A549 (cell line): ENCODE data around the gene OSCP1. TPM values are rescaled to one million over a fixed set of nuclear protein-coding genes. Genes with fewer than 3 reads are reported as not detected.

Source experiments
- ATAC-seq, 2 experiments: fragments of 200-7000 bp in 1 of 2; fragments of >200 bp in 1 of 2; cut with Nextera tagmentation in 1 of 2; cut with Tn5 transposase in 1 of 2; 3 replicates each; pipeline versions ENCODE4 v1.8.0 to v1.9.1; 2018 to 2020; ENCODE audit warnings: mild to moderate bottlenecking in 1 of 2, moderate library complexity in 1 of 2
- CTCF ChIA-PET: fragments of 300-600 bp; sonication (Branson Sonifier 250); formaldehyde crosslinking; extraction: SDS; loops from one replicate; lab custom pipeline; 2021; ENCODE audit warnings: antibody characterized with exemption, inconsistent platforms; lab: Yijun Ruan, JAX
- POLR2A ChIA-PET: fragments of 350-600 bp; formaldehyde crosslinking; extraction: SDS; loops from one replicate; lab custom pipeline; 2021; ENCODE audit warnings: antibody characterized with exemption, inconsistent platforms; lab: Yijun Ruan, JAX
- DNase-seq, 2 experiments: peaks; one replicate each; pipeline versions ENCODE4 v3.0.0 to v3.0.0-alpha.2; 2011 to 2016; ENCODE audit warnings: low read depth in 1 of 2, low spot score in 1 of 2
- FAIRE-seq: peaks from 2 replicates; lab custom pipeline; 2011; peaks lifted over from hg19 to GRCh38; lab: Jason Lieb, UNC
- H3K27ac ChIP-seq, 2 experiments: fragments of >200 bp; sonication (Bioruptor Twin); formaldehyde crosslinking; 3 replicates each; pipeline ENCODE4 v1.5.1; 2016 to 2017
- H3K4me1 ChIP-seq: fragments of >200 bp; sonication (Bioruptor Twin); formaldehyde crosslinking; 3 replicates; pipeline ENCODE4 v1.6.1; 2016
- H3K4me2 ChIP-seq: fragments of >200 bp; sonication (Bioruptor Twin); formaldehyde crosslinking; 3 replicates; pipeline ENCODE4 v1.6.1; 2016
- H3K4me3 ChIP-seq: fragments of >200 bp; sonication (Bioruptor Twin); formaldehyde crosslinking; 3 replicates; pipeline ENCODE4 v1.5.1; 2016
- H3K9me3 ChIP-seq: fragments of >200 bp; sonication (Bioruptor Twin); formaldehyde crosslinking; 3 replicates; pipeline ENCODE4 v1.6.1; 2016
- ATOH8 ChIP-seq: fragments of 250-450 bp; sonication (Bioruptor Pico); IDR thresholded peaks from 2 replicates; pipeline ENCODE4 v1.5.0; 2020; ENCODE audit warnings: low read depth, mild to moderate bottlenecking, moderate library complexity
- BHLHE40 ChIP-seq: IDR thresholded peaks from 2 replicates; pipeline ENCODE4 v1.6.1; 2012; ENCODE audit warnings: low read depth, low read length, inconsistent platforms
- CBX8 ChIP-seq: fragments of 200-600 bp; sonication (generic); IDR thresholded peaks from 2 replicates; pipeline ENCODE4 v1.6.1; 2016
- CTCF ChIP-seq: fragments of >200 bp; sonication (Bioruptor Twin); formaldehyde crosslinking; IDR thresholded peaks from 3 replicates; pipeline ENCODE4 v1.5.1; 2016
- EHMT2 ChIP-seq: fragments of 200-600 bp; sonication (generic); IDR thresholded peaks from 2 replicates; pipeline ENCODE4 v1.6.1; 2016; ENCODE audit warnings: antibody characterized with exemption, low read depth, mild to moderate bottlenecking, moderate library complexity
- EP300 ChIP-seq, 2 experiments: fragments of >200 bp; sonication (Bioruptor Twin); formaldehyde crosslinking; IDR thresholded peaks; 2 replicates in 1 of 2; 3 replicates in 1 of 2; pipeline ENCODE4 v1.6.1; 2016 to 2017
- FOSL2 ChIP-seq, 2 experiments: fragments of 450-650 bp in 1 of 2; fragments of >200 bp in 1 of 2; sonication (Bioruptor Twin) in 1 of 2; formaldehyde crosslinking; IDR thresholded peaks; 2 replicates each; pipeline versions ENCODE4 v1.5.0 to v1.6.1; 2016 to 2020; ENCODE audit warnings: mild to moderate bottlenecking in 1 of 2, moderate library complexity in 1 of 2
- FOXS1 ChIP-seq: fragments of 250-450 bp; sonication (Bioruptor Pico); IDR thresholded peaks from 2 replicates; pipeline ENCODE4 v1.5.0; 2020; ENCODE audit warnings: mild to moderate bottlenecking, moderate library complexity
- GATA3 ChIP-seq: IDR thresholded peaks from 2 replicates; pipeline ENCODE4 v1.6.1; 2012; ENCODE audit warnings: borderline replicate concordance
- HDAC2 ChIP-seq: fragments of 200-600 bp; sonication (generic); IDR thresholded peaks from 2 replicates; pipeline ENCODE4 v1.6.1; 2016
- HOXB13 ChIP-seq: fragments of 250-450 bp; sonication (Bioruptor Pico); IDR thresholded peaks from 2 replicates; pipeline ENCODE4 v1.5.0; 2020; ENCODE audit warnings: low read depth, mild to moderate bottlenecking, moderate library complexity
- HOXB5 ChIP-seq: fragments of 250-450 bp; sonication (Bioruptor Pico); IDR thresholded peaks from 2 replicates; pipeline ENCODE4 v1.5.0; 2020; ENCODE audit warnings: mild to moderate bottlenecking, moderate library complexity
- JUN ChIP-seq, 2 experiments: fragments of >200 bp; sonication (Bioruptor Twin); formaldehyde crosslinking; IDR thresholded peaks; 2 replicates in 1 of 2; 3 replicates in 1 of 2; pipeline ENCODE4 v1.6.1; 2016 to 2017
- JUNB ChIP-seq: fragments of >200 bp; sonication (Bioruptor Twin); formaldehyde crosslinking; IDR thresholded peaks from 2 replicates; pipeline ENCODE4 v1.6.1; 2016
- MAFK ChIP-seq: fragments of 450-650 bp; IDR thresholded peaks from 2 replicates; pipeline ENCODE4 v1.6.1; 2014; ENCODE audit not compliant: partially characterized antibody
- MYC ChIP-seq: IDR thresholded peaks from 2 replicates; pipeline ENCODE4 v1.6.1; 2012; ENCODE audit warnings: mild to moderate bottlenecking, inconsistent platforms, low read length, improper control_type of control experiment, borderline replicate concordance
- PHF8 ChIP-seq: fragments of 200-600 bp; sonication (generic); IDR thresholded peaks from 2 replicates; pipeline ENCODE4 v1.6.1; 2016; ENCODE audit warnings: low read depth, mild to moderate bottlenecking, antibody characterized with exemption, moderate library complexity, borderline replicate concordance
- RCOR1 ChIP-seq: fragments of 150-350 bp; IDR thresholded peaks from 2 replicates; pipeline ENCODE4 v1.6.1; 2014; ENCODE audit warnings: antibody characterized with exemption, low read length, low read depth
- SMC3 ChIP-seq: fragments of >200 bp; sonication (Bioruptor Twin); formaldehyde crosslinking; IDR thresholded peaks from 3 replicates; pipeline ENCODE4 v1.6.1; 2018; ENCODE audit warnings: inconsistent platforms
- SREBF2 ChIP-seq: fragments of 450-650 bp; IDR thresholded peaks from 2 replicates; pipeline ENCODE4 v1.6.1; 2014; ENCODE audit warnings: mild to moderate bottlenecking, moderate library complexity
- TP53 ChIP-seq: fragments of 250-450 bp; sonication (Bioruptor Pico); IDR thresholded peaks from 2 replicates; pipeline ENCODE4 v1.5.0; 2021; ENCODE audit warnings: mild to moderate bottlenecking, moderate library complexity
- USF2 ChIP-seq: fragments of 450-650 bp; IDR thresholded peaks from 2 replicates; pipeline ENCODE4 v1.6.1; 2014; ENCODE audit warnings: antibody characterized with exemption
- ZNF302 ChIP-seq: fragments of 250-450 bp; sonication (Bioruptor Pico); IDR thresholded peaks from 2 replicates; pipeline ENCODE4 v1.9.0; 2021; ENCODE audit warnings: inconsistent platforms, mild to moderate bottlenecking, moderate library complexity
- WGBS: methylation state at CpG from one replicate; pipeline ENCODE4 v1.1.6; 2017; ENCODE audit errors: missing lambda C conversion rate; 5-methylcytosine and 5-hydroxymethylcytosine counted together
- polyA plus RNA-seq, 4 experiments: library from polyadenylated mRNA; depleted of rRNA in 3 of 4; stranded (reverse); fragments of >200 nt; fragmentation: RNase III in 1 of 4; extraction: RNeasy Plus Mini Kit Qiagen cat#74134 plus additional on column Dnase treatment in 1 of 4; gene quantifications; 2 replicates in 3 of 4; 3 replicates in 1 of 4; pipeline ENCODE4 v1.2.3, GENCODE V29; 2011 to 2017
- TF ChIP-seq, protein P1 (sequence below): fragments of 250-450 bp; sonication (Bioruptor Pico); IDR thresholded peaks from 2 replicates; pipeline ENCODE4 v1.5.0; 2021; ENCODE audit warnings: mild to moderate bottlenecking, moderate library complexity, borderline replicate concordance

Gene OSCP1
- polyA plus RNA-seq, 2 of the 4 experiments (the other 2 are of a cell fraction) = 4.6 to 6.6 TPM

- no peak for TF ChIP-seq FOSL2 (IDR thresholded peaks at IDR 0.05)
- TF ChIP-seq FOSL2 (CRISPR knock-in tag; IDR thresholded peaks at IDR 0.05) = no peak
- no peak for TF ChIP-seq HOXB13 (CRISPR knock-in tag)
- TF ChIP-seq MAFK = no peak
- no peak for DNase-seq
- Histone ChIP-seq H3K4me3 (no peak overlapping the region), H3K4me1 (no peaks in the 10 kb centered on the region), H3K9me3 (no peaks in the 10 kb centered on the region), H3K4me2 (no peak overlapping the region), H3K27ac (no peak overlapping the region)
- no peak for ATAC-seq
- ChIA-PET POLR2A (interaction anchor here (1.3 kb wide), 1 partner anchor 10 kb away, joined by 4 read pairs; the partner anchor contains the start of gene OSCP1), CTCF (interaction anchor here (0.7 to 1.1 kb wide), 3 partner anchors 10 to 98 kb away, joined by 3 to 8 read pairs (median 4); partner anchors contain the start of gene OSCP1)
- 88% methylated on average over 3 of the region's 3 CpGs for WGBS
- no peak for FAIRE-seq
Observed at GRCh38 chr1:36440646-36441045, 9.6 kb downstream of the OSCP1 start.

DNA sequence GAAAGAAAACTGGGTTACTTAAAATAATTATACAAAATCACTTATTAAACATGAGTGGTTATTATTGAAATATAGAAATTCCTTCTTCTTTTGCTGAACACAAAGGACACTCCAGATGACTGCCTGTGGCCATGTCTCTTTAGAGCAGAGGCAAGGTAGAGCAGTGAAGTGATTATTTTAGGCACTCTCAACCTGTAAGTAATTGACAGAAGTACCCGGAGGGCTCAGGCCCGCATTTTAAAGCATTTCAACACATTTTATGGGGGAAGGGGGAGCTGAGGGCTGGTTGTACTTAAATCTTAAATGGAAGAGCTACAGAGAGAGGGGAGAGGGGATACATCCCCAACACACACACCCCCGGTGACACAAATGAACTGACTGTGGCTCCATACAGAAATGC is 10.2 kb downstream of the OSCP1 start:
- Histone ChIP-seq H3K27ac (no peak overlapping the region), H3K4me3 (no peak overlapping the region), H3K4me1 (no peaks in the 10 kb centered on the region), H3K9me3 (no peaks in the 10 kb centered on the region), H3K4me2 (no peak overlapping the region)
- CTCF ChIA-PET = interaction anchor here (1.0 kb wide), 1 partner anchor 10 kb away, joined by 3 read pairs; the partner anchor contains the start of gene OSCP1
- ATAC-seq (no peak), DNase-seq (no peak), FAIRE-seq (no peak)
- POLR2A ChIA-PET = no interaction called here
- no peak for TF ChIP-seq PHF8
- TF ChIP-seq CTCF = no peak
- no peak for TF ChIP-seq JUN (IDR thresholded peaks at IDR 0.05)
- TF ChIP-seq JUNB = no peak
- no peak for TF ChIP-seq TP53 (CRISPR knock-in tag)
- no peak for TF ChIP-seq FOSL2 (IDR thresholded peaks at IDR 0.05)
- no peak for TF ChIP-seq FOSL2 (CRISPR knock-in tag; IDR thresholded peaks at IDR 0.05)
- no peak for TF ChIP-seq EP300 (IDR thresholded peaks at IDR 0.05)
- no peak for TF ChIP-seq FOXS1
- TF ChIP-seq HOXB5 (CRISPR knock-in tag) = no peak
- TF ChIP-seq MYC = no peak
- 83% methylated on average over 3 of the region's 3 CpGs for WGBS

- DNase-seq (no peak), FAIRE-seq (no peak), ATAC-seq (no peak)
- TF ChIP-seq SMC3 (no peak), ZNF302 (CRISPR knock-in tag) (no peak), ATOH8 (CRISPR knock-in tag) (no peak), CBX8 (no peak), MYC (no peak), BHLHE40 (no peak), USF2 (no peak), SREBF2 (no peak), GATA3 (no peak), HOXB13 (CRISPR knock-in tag) (no peak), HDAC2 (no peak), EHMT2 (no peak), FOXS1 (no peak), RCOR1 (no peak)
- TF ChIP-seq, protein P1, sequence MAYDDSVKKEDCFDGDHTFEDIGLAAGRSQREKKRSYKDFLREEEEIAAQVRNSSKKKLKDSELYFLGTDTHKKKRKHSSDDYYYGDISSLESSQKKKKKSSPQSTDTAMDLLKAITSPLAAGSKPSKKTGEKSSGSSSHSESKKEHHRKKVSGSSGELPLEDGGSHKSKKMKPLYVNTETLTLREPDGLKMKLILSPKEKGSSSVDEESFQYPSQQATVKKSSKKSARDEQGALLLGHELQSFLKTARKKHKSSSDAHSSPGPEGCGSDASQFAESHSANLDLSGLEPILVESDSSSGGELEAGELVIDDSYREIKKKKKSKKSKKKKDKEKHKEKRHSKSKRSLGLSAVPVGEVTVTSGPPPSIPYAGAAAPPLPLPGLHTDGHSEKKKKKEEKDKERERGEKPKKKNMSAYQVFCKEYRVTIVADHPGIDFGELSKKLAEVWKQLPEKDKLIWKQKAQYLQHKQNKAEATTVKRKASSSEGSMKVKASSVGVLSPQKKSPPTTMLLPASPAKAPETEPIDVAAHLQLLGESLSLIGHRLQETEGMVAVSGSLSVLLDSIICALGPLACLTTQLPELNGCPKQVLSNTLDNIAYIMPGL (CRISPR knock-in tag) = no peak
- Histone ChIP-seq H3K9me3 (no peaks in the 10 kb centered on the region), H3K27ac (no peak overlapping the region), H3K4me1 (no peaks in the 10 kb centered on the region), H3K4me3 (no peak overlapping the region), H3K4me2 (no peak overlapping the region)
- WGBS = 89% methylated on average over 4 of the region's 4 CpGs
- ChIA-PET POLR2A (no interaction called here), CTCF (interaction anchor here (0.7 to 1.0 kb wide), 3 partner anchors 9 to 96 kb away, joined by 3 to 7 read pairs (median 4); no protein-coding TSS in a partner anchor)
Observed at GRCh38 chr1:36438715-36439114, 11.5 kb downstream of the OSCP1 start.
